Gastrocnemius medialis (tissue), 4 donors: ENCODE data around the gene PPM1M. TPM values are rescaled to one million over a fixed set of nuclear protein-coding genes. Genes with fewer than 3 reads are reported as not detected.
A peak's percentile ranks its signal among the peaks of the same experiment; 100 is the strongest.

Experiments
- ATAC-seq, 2 donors: fragments of 150-250 bp; one replicate each; pipeline ENCODE4 v1.9.1; 2016
- DNase-seq, 2 donors: peaks; one replicate each; pipeline ENCODE4 v3.0.0-alpha.2; 2019
- H3K27ac ChIP-seq, 4 donors: fragments of 200-600 bp; sonication (generic); 1 replicate in 1 of 4; 2 replicates in 3 of 4; pipeline ENCODE4 v1.5.1; 2016 to 2018; ENCODE audit warnings: mild to moderate bottlenecking in 2 of 4, moderate library complexity in 1 of 4
- H3K27me3 ChIP-seq, 3 donors: fragments of 200-600 bp; sonication (generic) in 2 of 3; 1 replicate in 1 of 3; 2 replicates in 2 of 3; pipeline versions ENCODE4 v1.5.1 to v1.6.0; 2016 to 2019; ENCODE audit warnings: mild to moderate bottlenecking in 1 of 3, moderate library complexity in 1 of 3
- H3K36me3 ChIP-seq, 2 donors: fragments of 200-600 bp; sonication (generic) in 1 of 2; one replicate each; pipeline ENCODE4 v1.5.1; 2017 to 2018
- H3K4me1 ChIP-seq, 2 donors: fragments of 200-600 bp; sonication (generic) in 1 of 2; one replicate each; pipeline ENCODE4 v1.5.1; 2016 to 2017; ENCODE audit warnings: mild to moderate bottlenecking in 2 of 2
- H3K4me3 ChIP-seq, 4 donors: fragments of 200-600 bp; sonication (generic) in 3 of 4; 1 replicate in 1 of 4; 2 replicates in 3 of 4; pipeline ENCODE4 v1.5.1; 2016 to 2019; ENCODE audit warnings: mild to moderate bottlenecking in 2 of 4
- H3K9me3 ChIP-seq, 3 donors: fragments of 200-600 bp; sonication (generic) in 2 of 3; 1 replicate in 1 of 3; 2 replicates in 2 of 3; pipeline ENCODE4 v1.5.1; 2016 to 2019
- POLR2A ChIP-seq, 2 donors: fragments of 450-650 bp; IDR thresholded peaks; one replicate each; pipeline ENCODE4 v1.6.1; 2017; ENCODE audit warnings: antibody characterized with exemption in 2 of 2, mild to moderate bottlenecking in 2 of 2, moderate library complexity in 2 of 2
- in situ Hi-C, 4 donors: fragments of 200-750 bp; cut with MboI; loops; one replicate each; pipeline versions ENCODE4 v1.15.0 to v1.8.0; 2017; ENCODE audit warnings: low sequenced_read_pairs in 4 of 4
- intact Hi-C: fragments of 100-400 bp; cut with DNase I; formaldehyde crosslinking; loops from one replicate; pipeline ENCODE4 v1.15.1; 2023; ENCODE audit warnings: low total_unique reads
- total RNA-seq, 4 donors: library from RNA; depleted of rRNA; stranded (reverse); fragments of >200 nt; gene quantifications; one replicate each; pipeline versions ENCODE4 v1.1.0 to v1.2.3, GENCODE V29; 2016
- TF ChIP-seq, protein P1 (sequence below), 5 experiments: fragments of 450-650 bp in 3 of 5; fragments of 200-600 bp in 2 of 5; sonication (generic) in 2 of 5; IDR thresholded peaks in 4 of 5; conservative IDR thresholded peaks in 1 of 5; 1 replicate in 4 of 5; 2 replicates in 1 of 5; pipeline ENCODE4 v1.5.1; 2016 to 2019; ENCODE audit warnings: antibody characterized with exemption in 5 of 5, mild to moderate bottlenecking in 3 of 5, moderate library complexity in 3 of 5

Gene PPM1M
- total RNA-seq, 4 donors from 2014 or later: 0.97 to 5.2 (median 3.5) TPM

GRCh38 chr3:52237006-52237656, 8.4 kb upstream of the PPM1M start:
- DNase-seq: peak in 1 of 2 donors; percentile 47
- intact Hi-C loops: loop anchor here (5.0 to 10.0 kb wide), 2 partner anchors 215 to 608 kb away; partner anchors contain the start of gene TNNC1

DNA sequence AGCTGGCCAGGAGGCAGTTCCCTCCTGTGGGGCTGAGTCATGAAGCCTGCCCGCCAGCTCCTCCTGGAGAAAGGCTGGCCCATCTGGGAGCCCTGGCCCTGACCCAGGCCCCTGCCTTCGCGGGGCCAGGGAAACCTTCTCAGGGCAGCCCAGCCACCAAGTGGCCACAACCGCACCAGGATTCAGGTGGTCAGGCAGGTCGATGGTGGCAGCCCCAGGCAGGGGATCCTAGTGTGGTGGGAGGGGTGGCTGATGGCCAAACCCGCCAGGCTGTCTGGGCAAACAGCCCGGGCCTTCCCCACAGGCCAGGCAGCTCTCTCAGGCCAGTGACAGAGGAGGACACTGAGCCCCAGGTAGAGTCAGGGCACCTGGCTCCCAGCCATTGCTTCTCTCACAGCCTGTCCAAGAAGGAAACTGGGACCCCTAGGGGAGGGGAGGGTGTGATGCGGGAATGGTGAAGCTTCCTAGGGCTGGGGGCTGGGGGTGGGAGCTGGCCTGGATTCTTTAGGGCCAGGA, 7.8 kb upstream of the PPM1M start:
- intact Hi-C loops (loop anchor here (5.0 to 10.0 kb wide), 2 partner anchors 215 to 607 kb away; partner anchors contain the start of gene TNNC1), in situ Hi-C loops (loop anchor here in 1 of 4 donors (10.0 kb wide), 1 partner anchor 107 kb away; no protein-coding TSS in a partner anchor)
- DNase-seq (peak; percentile 87 to 95), ATAC-seq (peak; percentile 58 to 60)
- peak overlapping the region; percentile 72 to 95 (median 90) for H3K4me3 ChIP-seq
- no peaks in the 10 kb centered on the region for H3K36me3 ChIP-seq
- no peaks in the 10 kb centered on the region for H3K27me3 ChIP-seq
- H3K9me3 ChIP-seq: no peaks in the 10 kb centered on the region
- TF ChIP-seq, protein P1, sequence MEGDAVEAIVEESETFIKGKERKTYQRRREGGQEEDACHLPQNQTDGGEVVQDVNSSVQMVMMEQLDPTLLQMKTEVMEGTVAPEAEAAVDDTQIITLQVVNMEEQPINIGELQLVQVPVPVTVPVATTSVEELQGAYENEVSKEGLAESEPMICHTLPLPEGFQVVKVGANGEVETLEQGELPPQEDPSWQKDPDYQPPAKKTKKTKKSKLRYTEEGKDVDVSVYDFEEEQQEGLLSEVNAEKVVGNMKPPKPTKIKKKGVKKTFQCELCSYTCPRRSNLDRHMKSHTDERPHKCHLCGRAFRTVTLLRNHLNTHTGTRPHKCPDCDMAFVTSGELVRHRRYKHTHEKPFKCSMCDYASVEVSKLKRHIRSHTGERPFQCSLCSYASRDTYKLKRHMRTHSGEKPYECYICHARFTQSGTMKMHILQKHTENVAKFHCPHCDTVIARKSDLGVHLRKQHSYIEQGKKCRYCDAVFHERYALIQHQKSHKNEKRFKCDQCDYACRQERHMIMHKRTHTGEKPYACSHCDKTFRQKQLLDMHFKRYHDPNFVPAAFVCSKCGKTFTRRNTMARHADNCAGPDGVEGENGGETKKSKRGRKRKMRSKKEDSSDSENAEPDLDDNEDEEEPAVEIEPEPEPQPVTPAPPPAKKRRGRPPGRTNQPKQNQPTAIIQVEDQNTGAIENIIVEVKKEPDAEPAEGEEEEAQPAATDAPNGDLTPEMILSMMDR (IDR thresholded peaks at IDR 0.05 in 4 of 5, conservative IDR thresholded peaks at IDR 0.05 in 1 of 5): peak in 3 of 5 experiments; percentile 6 to 37 (median 14)
- peak in 1 of 2 donors; percentile 9 for TF ChIP-seq POLR2A (IDR thresholded peaks at IDR 0.05)
- peaks cover 54 to 61% of the 10 kb centered on the region in 2 donors for H3K4me1 ChIP-seq
- H3K27ac ChIP-seq: peak overlapping the region; percentile 99 to 100 (median 100)

More at GRCh38 chr3:52237006-52237656, 8.4 kb upstream of the PPM1M start:
- H3K27ac ChIP-seq: peak overlapping the region; percentile 99 to 100 (median 100)
- peaks cover 60 to 67% of the 10 kb centered on the region in 2 donors for H3K4me1 ChIP-seq
- H3K36me3 ChIP-seq: no peaks in the 10 kb centered on the region
- in situ Hi-C loops: loop anchor here in 1 of 4 donors (10.0 kb wide), 1 partner anchor 108 kb away; no protein-coding TSS in a partner anchor
- TF ChIP-seq, protein P1 (IDR thresholded peaks at IDR 0.05 in 4 of 5, conservative IDR thresholded peaks at IDR 0.05 in 1 of 5): no peak
- peak; percentile 27 to 33 for TF ChIP-seq POLR2A (IDR thresholded peaks at IDR 0.05)
- peak; percentile 10 to 14 for ATAC-seq
- no peaks in the 10 kb centered on the region for H3K27me3 ChIP-seq
- peak overlapping the region in 3 of 4 donors; percentile 72 to 95 (median 91) for H3K4me3 ChIP-seq
- H3K9me3 ChIP-seq: no peaks in the 10 kb centered on the region

GRCh38 chr3:52238193-52238760, 7.3 kb upstream of the PPM1M start:
- DNase-seq (no peak), ATAC-seq (no peak)
- intact Hi-C loops: loop anchor here (5.0 to 10.0 kb wide), 2 partner anchors 214 to 607 kb away; partner anchors contain the start of gene TNNC1
- in situ Hi-C loops: loop anchor here in 1 of 4 donors (10.0 kb wide), 1 partner anchor 107 kb away; no protein-coding TSS in a partner anchor
- Histone ChIP-seq H3K27ac (peak overlapping the region; percentile 99 to 100 (median 100)), H3K36me3 (no peaks in the 10 kb centered on the region), H3K4me1 (peaks cover 54 to 55% of the 10 kb centered on the region in 2 donors), H3K27me3 (no peaks in the 10 kb centered on the region), H3K9me3 (no peaks in the 10 kb centered on the region), H3K4me3 (peak overlapping the region; percentile 72 to 95 (median 90))
- TF ChIP-seq, protein P1 (IDR thresholded peaks at IDR 0.05 in 4 of 5, conservative IDR thresholded peaks at IDR 0.05 in 1 of 5): no peak
- no peak for TF ChIP-seq POLR2A (IDR thresholded peaks at IDR 0.05)

- Histone ChIP-seq H3K9me3 (no peaks in the 10 kb centered on the region), H3K27ac (peak within 1 kb of the TSS; percentile 99 to 100 (median 100)), H3K4me1 (peaks cover 50 to 54% of the 10 kb centered on the region in 2 donors), H3K27me3 (no peaks in the 10 kb centered on the region), H3K4me3 (peak within 1 kb of the TSS; percentile 72 to 95 (median 90)), H3K36me3 (no peaks in the 10 kb centered on the region)
- ATAC-seq: peak; percentile 20 to 28
- intact Hi-C loops (loop anchor here (5.0 to 10.0 kb wide), 2 partner anchors 213 to 606 kb away; partner anchors contain the start of gene TNNC1), in situ Hi-C loops (loop anchor here in 1 of 4 donors (10.0 kb wide), 1 partner anchor 106 kb away; no protein-coding TSS in a partner anchor)
- DNase-seq: peak; percentile 45 to 59
- TF ChIP-seq, protein P1 (IDR thresholded peaks at IDR 0.05 in 4 of 5, conservative IDR thresholded peaks at IDR 0.05 in 1 of 5): peak in 4 of 5 experiments; percentile 31 to 60 (median 36)
- TF ChIP-seq POLR2A (IDR thresholded peaks at IDR 0.05): peak; percentile 76 to 81
These were observed 6.5 kb upstream of the PPM1M start, which contains the start of gene TWF2 for GRCh38 chr3:52238761-52239701. Gene TWF2 (minus strand): TSS chr3:52239158. CDS start chr3:52239016, 142 bp downstream.
